RKO (cell line): ENCODE data around the gene TRAF2.
"Not testable (repeated sequence)": the region's sequence is repeated elsewhere in the genome, so short reads cannot be mapped to it uniquely, and the experiment has no call there.

Experiments used
- DNase-seq: peaks from one replicate; pipeline ENCODE4 v3.0.0-alpha.2; 2016; ENCODE audit warnings: low spot score

Gene TRAF2

GRCh38 chr9:136882109-136882946, 4.0 kb upstream of the TRAF2 start:
- peak; percentile 92 for DNase-seq

DNA sequence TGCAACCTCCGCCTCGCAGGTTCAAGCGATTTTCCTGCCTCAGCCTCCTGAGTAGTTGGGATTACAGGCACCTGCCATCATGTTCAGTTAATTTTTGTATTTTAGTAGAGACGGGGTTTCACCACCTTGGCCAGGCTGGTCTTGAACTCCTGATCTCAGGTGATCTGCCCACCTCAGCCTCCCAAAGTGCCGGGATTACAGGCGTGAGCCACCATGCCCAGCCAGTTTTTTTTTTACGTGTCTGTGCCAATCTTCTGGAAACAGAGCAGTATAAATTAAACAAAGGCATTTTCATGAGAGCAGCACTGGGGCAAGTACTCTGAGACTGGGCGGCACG, 3.4 kb upstream of the TRAF2 start:
- not testable (repeated sequence) for DNase-seq

- DNase-seq = not testable (repeated sequence)
Measured at GRCh38 chr9:136883670-136884069, 2.6 kb upstream of the TRAF2 start.

- DNase-seq = peak; percentile 63
Measured at GRCh38 chr9:136886610-136887597, 588 bp downstream of the TRAF2 start.

- no peak for DNase-seq
Measured at GRCh38 chr9:136888454-136888853, 2.1 kb downstream of the TRAF2 start.

DNA sequence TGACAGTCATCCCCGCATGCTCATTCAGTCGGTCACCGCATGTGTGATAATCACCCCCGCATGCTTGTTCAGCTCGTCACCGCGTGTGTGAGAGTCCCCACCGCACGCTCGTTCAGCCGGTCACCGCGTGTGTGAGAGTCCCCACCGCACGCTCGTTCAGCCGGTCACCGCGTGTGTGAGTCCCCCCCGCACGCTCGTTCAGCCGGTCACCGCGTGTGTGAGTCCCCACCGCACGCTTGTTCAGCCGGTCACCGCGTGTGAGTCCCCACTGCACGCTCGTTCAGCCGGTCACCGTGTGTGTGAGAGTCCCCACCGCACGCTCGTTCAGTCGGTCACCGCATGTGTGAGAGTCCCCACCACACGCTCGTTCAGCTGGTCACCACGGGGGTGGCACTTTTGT, 3.5 kb downstream of the TRAF2 start:
- no peak for DNase-seq

DNA sequence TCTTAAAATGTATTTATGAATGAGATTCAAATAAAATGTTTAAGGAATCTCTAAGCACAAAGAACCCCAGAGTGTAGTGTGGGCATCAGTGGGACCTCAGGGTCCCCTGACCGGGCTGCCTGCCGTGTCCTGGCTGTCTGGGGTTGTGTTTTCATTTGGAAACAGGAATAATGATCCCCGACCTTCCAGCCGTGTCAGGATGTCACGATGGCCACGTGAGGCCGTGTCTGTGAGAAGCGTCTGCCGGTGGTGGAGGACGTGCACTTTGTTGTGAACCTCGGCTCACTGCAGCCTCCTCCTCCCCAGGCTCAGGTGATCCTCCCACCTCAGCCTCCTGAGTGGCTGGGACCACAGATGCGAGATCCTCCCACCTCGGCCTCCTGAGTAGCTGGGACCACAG, 4.3 kb downstream of the TRAF2 start:
- DNase-seq = no peak

GRCh38 chr9:136896027-136896426, 9.7 kb downstream of the TRAF2 start:
- DNase-seq = no peak

DNA sequence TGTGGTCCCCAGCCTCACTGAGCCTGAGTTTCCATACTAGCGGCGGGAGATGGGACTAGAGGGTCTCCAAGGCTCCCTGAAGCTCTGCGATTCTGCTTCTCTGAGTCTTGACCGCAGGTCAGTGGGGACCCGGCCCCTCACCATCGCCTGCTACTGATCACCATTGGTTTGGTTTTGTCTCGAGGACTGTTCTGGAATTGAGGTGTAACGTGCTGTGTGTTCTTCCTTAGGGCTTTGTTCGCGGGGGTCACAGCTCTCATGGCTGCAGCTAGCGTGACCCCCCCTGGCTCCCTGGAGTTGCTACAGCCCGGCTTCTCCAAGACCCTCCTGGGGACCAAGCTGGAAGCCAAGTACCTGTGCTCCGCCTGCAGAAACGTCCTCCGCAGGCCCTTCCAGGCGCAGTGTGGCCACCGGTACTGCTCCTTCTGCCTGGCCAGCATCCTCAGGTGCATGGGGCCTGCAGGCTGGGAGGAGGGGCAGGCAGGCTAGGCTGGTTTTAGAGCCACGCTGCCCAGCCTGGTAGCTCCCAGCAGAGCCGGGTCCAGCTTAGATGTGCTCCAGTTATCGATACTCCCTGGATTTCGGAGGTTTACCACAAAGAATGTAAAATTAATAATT, 12.3 kb downstream of the TRAF2 start:
- no peak for DNase-seq

GRCh38 chr9:136899196-136899595, 12.9 kb downstream of the TRAF2 start:
- no peak for DNase-seq

- no peak for DNase-seq
Measured at GRCh38 chr9:136900556-136900955, 14.2 kb downstream of the TRAF2 start.

GRCh38 chr9:136900988-136901515, 14.7 kb downstream of the TRAF2 start:
- DNase-seq = no peak

- DNase-seq = peak; percentile 54
Measured at GRCh38 chr9:136901516-136902258, 15.4 kb downstream of the TRAF2 start.

- no peak for DNase-seq
Measured at GRCh38 chr9:136902259-136902821, 16.0 kb downstream of the TRAF2 start.

DNA sequence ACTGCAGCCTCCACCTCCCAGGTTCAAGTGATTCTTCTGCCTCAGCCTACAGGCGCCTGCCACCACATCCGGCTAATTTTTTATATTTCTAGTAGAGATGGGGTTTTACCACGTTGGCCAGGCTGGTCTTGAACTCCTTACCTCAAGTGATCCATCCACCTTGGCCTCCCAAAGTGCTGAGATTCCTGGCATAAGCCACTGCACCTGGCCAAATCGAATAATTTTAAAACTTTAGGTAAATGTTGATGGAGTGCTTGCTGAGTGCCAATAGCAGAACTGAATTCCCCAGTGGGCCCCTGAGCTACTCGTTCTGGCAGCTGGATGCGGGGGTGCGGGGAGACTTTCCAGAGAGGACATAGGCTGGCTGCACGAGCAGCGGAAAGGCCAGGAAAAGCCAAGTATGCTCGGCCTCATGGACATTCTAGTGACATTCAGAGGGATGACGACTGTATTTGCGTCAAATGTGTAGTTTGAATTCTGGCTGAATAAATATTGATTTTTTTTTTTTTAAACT, 16.8 kb downstream of the TRAF2 start:
- DNase-seq = no peak

- no peak for DNase-seq
Measured at GRCh38 chr9:136906266-136906665, 19.9 kb downstream of the TRAF2 start.

GRCh38 chr9:136907011-136907914, 20.9 kb downstream of the TRAF2 start:
- DNase-seq = no peak

- DNase-seq = no peak
Measured at GRCh38 chr9:136910197-136910900, 24.0 kb downstream of the TRAF2 start.

GRCh38 chr9:136910901-136911245, 24.6 kb downstream of the TRAF2 start:
- DNase-seq = no peak
